ENCODE data around the gene TRIM46. TPM values are rescaled to one million over a fixed set of nuclear protein-coding genes. Genes with fewer than 3 reads are reported as not detected.
"Not testable (repeated sequence)": the region's sequence is repeated elsewhere in the genome, so short reads cannot be mapped to it uniquely, and the experiment has no call there.

Gene TRIM46
- total and polyA plus RNA-seq, 2 donors from 2014 or later: 0.28 to 2.1 TPM

DNA sequence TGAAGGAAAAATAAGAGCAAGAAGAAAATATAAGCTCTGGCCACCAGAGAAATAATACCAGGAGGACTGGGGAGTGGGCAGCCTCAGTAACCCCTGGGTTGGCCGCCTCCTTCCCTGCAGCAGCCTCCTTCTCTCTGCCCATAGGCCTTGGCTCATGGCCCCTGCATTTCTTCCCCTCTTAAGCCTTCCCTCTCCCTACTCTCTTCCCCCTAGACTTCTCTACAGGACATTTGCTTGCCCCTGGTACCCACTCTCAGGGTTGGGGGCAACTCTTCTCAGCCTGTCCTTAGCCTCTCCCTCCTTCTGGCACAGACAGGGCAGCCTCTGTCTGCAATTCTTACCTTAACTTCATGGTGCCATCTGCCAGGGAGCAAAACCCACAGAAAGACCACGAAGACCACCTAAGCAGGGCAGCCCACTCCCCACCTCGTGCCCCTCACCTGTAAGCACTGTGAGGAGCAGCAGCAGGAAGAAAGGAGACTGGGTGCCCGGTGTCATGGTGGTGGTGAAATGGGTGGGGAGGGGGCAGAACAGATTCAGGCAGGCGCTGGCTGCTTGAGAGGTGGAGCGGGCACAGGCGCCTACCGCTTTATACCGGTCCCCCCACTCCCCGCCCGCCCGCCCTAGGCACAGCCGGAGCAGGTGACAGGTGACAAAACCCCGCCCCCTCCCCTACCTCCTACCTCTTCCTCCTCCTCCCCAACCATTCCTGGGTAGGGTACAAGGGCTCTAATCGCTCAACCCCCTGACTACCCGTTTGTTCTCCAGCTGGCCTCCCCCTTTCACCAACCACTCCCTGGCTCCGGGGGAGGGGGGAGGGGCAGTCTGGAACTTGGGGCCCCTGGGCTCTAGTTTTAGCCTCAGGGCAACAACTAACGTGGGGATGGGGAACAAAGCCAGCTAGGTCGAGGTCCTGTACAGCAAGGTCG lies 19.0 kb downstream of the TRIM46 start:
- DNase-seq: peak; percentile 70 to 95 (median 80)
- H3K36me3 ChIP-seq (ENCODE audit: control insufficient read depth in 2 of 3, insufficient read depth in 3 of 3, low read length in 3 of 3): no peaks in the 10 kb centered on the region
- no peaks in the 10 kb centered on the region for H3K9me3 ChIP-seq (ENCODE audit: control insufficient read depth in 2 of 3, insufficient read depth in 1 of 3, low read length in 3 of 3)
- TF ChIP-seq, protein P1, sequence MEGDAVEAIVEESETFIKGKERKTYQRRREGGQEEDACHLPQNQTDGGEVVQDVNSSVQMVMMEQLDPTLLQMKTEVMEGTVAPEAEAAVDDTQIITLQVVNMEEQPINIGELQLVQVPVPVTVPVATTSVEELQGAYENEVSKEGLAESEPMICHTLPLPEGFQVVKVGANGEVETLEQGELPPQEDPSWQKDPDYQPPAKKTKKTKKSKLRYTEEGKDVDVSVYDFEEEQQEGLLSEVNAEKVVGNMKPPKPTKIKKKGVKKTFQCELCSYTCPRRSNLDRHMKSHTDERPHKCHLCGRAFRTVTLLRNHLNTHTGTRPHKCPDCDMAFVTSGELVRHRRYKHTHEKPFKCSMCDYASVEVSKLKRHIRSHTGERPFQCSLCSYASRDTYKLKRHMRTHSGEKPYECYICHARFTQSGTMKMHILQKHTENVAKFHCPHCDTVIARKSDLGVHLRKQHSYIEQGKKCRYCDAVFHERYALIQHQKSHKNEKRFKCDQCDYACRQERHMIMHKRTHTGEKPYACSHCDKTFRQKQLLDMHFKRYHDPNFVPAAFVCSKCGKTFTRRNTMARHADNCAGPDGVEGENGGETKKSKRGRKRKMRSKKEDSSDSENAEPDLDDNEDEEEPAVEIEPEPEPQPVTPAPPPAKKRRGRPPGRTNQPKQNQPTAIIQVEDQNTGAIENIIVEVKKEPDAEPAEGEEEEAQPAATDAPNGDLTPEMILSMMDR (IDR thresholded peaks at IDR 0.05; ENCODE audit: borderline replicate concordance, extremely low read depth, insufficient read depth): no peak
- no peak for FAIRE-seq
- intact Hi-C loops (cut with DNase I): no loop called here
- H3K27ac ChIP-seq (ENCODE audit: low read depth in 2 of 2, low read length in 2 of 2): peak overlapping the region; percentile 92 to 95
- peak overlapping the region; percentile 1 to 69 (median 66) for H3K4me3 ChIP-seq (ENCODE audit: low read length in 3 of 3)
- H3K4me1 ChIP-seq (ENCODE audit: control insufficient read depth in 2 of 3, insufficient read depth in 2 of 3, low read depth in 1 of 3, low read length in 3 of 3): peaks cover 0 to 11% (median 0%) of the 10 kb centered on the region in 3 donors
- peak overlapping the region in 2 of 3 donors; percentile 73 to 90 for H3K9ac ChIP-seq (ENCODE audit: low read length in 3 of 3)
- no peaks in the 10 kb centered on the region for H3K27me3 ChIP-seq (ENCODE audit: control insufficient read depth, insufficient read depth, low read length)

DNA sequence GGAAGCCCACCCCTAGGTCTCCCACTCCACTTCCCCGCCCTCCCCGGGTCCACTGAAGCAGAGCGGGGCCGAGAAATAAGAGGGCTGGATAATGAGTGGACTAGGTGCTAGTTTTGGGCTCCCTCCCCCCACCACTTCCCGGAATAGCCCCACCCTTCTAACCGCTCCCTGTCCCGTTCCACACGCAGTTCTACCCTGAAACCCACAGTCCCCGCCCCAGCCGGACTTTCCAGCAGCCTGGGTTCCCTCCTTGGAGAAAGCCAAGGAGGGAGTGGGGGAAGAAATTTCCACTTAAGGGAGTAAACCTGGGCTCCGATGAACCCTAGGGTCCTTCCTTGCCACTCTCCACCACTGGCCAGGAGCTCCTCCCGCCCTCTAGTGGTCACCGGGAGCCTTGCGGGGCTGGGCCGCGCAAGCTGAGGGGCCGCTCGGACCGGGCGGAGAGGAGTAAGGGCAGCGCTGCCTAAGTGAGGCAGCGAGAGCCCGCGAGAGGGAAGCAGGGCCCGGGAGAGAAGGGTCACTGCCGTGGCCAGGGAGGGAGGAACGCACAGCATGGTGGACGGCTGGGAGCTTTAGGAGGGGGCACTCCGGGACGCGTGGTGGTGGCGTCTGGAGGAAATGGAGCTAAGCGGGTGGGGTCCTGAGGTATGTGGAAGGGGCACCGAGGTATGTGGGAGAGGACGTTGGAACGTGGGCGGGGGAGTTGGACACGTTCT lies 19.8 kb downstream of the TRIM46 start:
- intact Hi-C loops (cut with DNase I): no loop called here
- H3K9ac ChIP-seq (ENCODE audit: low read length in 3 of 3): peak overlapping the region in 2 of 3 donors; percentile 80 to 88
- DNase-seq (peak; percentile 94 to 98 (median 96)), FAIRE-seq (no peak)
- TF ChIP-seq, protein P1 (IDR thresholded peaks at IDR 0.05; ENCODE audit: borderline replicate concordance, extremely low read depth, insufficient read depth): peak; percentile 97
- H3K4me3 ChIP-seq (ENCODE audit: low read length in 3 of 3): peak overlapping the region; percentile 51 to 66 (median 66)
- H3K27me3 ChIP-seq (ENCODE audit: control insufficient read depth, insufficient read depth, low read length): no peaks in the 10 kb centered on the region
- no peaks in the 10 kb centered on the region for H3K36me3 ChIP-seq (ENCODE audit: control insufficient read depth in 2 of 3, insufficient read depth in 3 of 3, low read length in 3 of 3)
- H3K27ac ChIP-seq (ENCODE audit: low read depth in 2 of 2, low read length in 2 of 2): peak overlapping the region; percentile 92 to 95
- H3K9me3 ChIP-seq (ENCODE audit: control insufficient read depth in 2 of 3, insufficient read depth in 1 of 3, low read length in 3 of 3): no peaks in the 10 kb centered on the region
- peaks cover 0 to 7% (median 0%) of the 10 kb centered on the region in 3 donors for H3K4me1 ChIP-seq (ENCODE audit: control insufficient read depth in 2 of 3, insufficient read depth in 2 of 3, low read depth in 1 of 3, low read length in 3 of 3)

DNA sequence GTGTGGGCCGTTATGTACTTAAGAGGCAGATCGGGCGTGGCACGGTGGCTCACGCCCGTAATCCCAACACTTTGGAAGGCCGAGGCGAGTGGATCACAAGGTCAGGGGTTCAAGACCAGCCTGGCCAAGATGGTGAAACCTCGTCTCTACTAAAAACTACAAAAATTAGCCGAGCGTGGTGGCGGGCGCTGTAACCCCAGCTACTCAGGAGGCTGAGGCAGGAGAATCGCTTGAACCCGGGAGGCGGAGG lies 20.3 kb downstream of the TRIM46 start:
- H3K9me3 ChIP-seq (ENCODE audit: control insufficient read depth in 2 of 3, insufficient read depth in 1 of 3, low read length in 3 of 3); FAIRE-seq; H3K4me1 ChIP-seq (ENCODE audit: control insufficient read depth in 2 of 3, insufficient read depth in 2 of 3, low read depth in 1 of 3, low read length in 3 of 3); H3K36me3 ChIP-seq (ENCODE audit: control insufficient read depth in 2 of 3, insufficient read depth in 3 of 3, low read length in 3 of 3); intact Hi-C loops (cut with DNase I); DNase-seq; H3K27me3 ChIP-seq (ENCODE audit: control insufficient read depth, insufficient read depth, low read length): not testable (repeated sequence)
- Histone ChIP-seq H3K27ac (ENCODE audit: low read depth in 2 of 2, low read length in 2 of 2) (peak overlapping the region; percentile 92 to 95), H3K4me3 (ENCODE audit: low read length in 3 of 3) (peak overlapping the region; percentile 42 to 66 (median 66)), H3K9ac (ENCODE audit: low read length in 3 of 3) (peak overlapping the region in 1 of 3 donors; percentile 88)
